ENCODE measurements around the gene GALNT7. TPM values are rescaled to one million over a fixed set of nuclear protein-coding genes. Genes with fewer than 3 reads are reported as not detected.

The GALNT7 gene
- total and polyA plus RNA-seq, 2 of the 13 experiments (the other 11 are each of a cell fraction or from before 2014, with no cell fraction given), result 0.08 to 0.13 TPM

DNA sequence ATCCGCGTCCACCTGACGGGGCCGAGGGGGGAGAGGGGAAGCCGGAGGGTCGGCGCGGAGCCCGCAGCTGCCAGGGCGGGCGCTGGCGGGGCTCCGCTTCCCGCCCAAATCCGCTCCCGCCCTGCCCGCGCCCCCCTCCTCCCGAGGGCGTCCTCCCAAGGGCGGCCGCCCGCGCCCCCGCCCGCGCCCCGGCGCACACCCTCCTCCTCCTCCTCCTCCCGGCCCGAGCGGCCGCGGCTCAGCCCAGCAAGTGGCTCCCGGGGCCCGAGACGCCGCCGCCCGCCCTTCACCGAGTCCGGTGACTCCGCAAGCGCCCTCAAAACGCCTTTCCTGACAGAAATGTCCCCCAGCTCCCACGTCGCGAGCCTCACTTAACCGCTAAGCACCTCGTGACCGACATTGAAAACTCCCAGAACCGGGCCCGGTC, 165.1 kb downstream of the GALNT7 start:
- Histone ChIP-seq H3K4me2 (ENCODE audit: low read depth, low read length) (peak overlapping the region; percentile 93), H3K27me3 (ENCODE audit: control insufficient read depth in 1 of 2, insufficient read depth in 2 of 2, low read length in 2 of 2) (no peaks in the 10 kb centered on the region; a peak in 2 of 5 replicates), H3K9ac (ENCODE audit: insufficient read depth, low read depth, low read length) (peak overlapping the region; percentile 98), H3K4me1 (ENCODE audit: insufficient read depth, low read length) (peaks cover 23% of the 10 kb centered on the region), H3K9me3 (ENCODE audit: low read length) (no peaks in the 10 kb centered on the region), H3K79me2 (ENCODE audit: insufficient read depth, low read length) (peaks cover 20% of the 10 kb centered on the region), H2AFZ (ENCODE audit: low read length) (no peak overlapping the region), H3K4me3 (replicated peaks in 1 of 3; ENCODE audit: insufficient read depth in 1 of 3, low read depth in 2 of 3, low read length in 3 of 3) (peak overlapping the region; percentile 91 to 95 (median 92)), H3K27ac (ENCODE audit: extremely low read length, insufficient read depth, low read length) (peak overlapping the region; percentile 97), H4K20me1 (ENCODE audit: insufficient read depth, low read length) (peaks cover 3% of the 10 kb centered on the region; the same call in 1 of the 2 replicates), H3K36me3 (replicated peaks in 1 of 2; ENCODE audit: control insufficient read depth in 1 of 2, insufficient read depth in 2 of 2, low read length in 2 of 2) (peaks cover 0 to 13% of the 10 kb centered on the region in 2 experiments; a peak in 2 of 5 replicates)
- CTCF ChIA-PET (ENCODE audit: low intra/inter-chr PET ratio, low total read pairs), result no interaction called here
- ATAC-seq (peak; percentile 13), FAIRE-seq (no peak), DNase-seq (ENCODE audit: low spot score) (peak; percentile 2)
- BruUV-seq (replicated peaks), result no TSS peak
- intact Hi-C loops (cut with micrococcal nuclease; ENCODE audit: unreplicated experiment), result loop anchor here (1.0 kb wide), 1 partner anchor 37 kb away; the partner anchor contains the start of gene SAP30
- in situ Hi-C loops (cut with HindIII; ENCODE audit: extremely low pct_ligation_motif_present, low pct_unique_long_range_greater_than_20kb), result loop anchor here (5.0 kb wide), 1 partner anchor 39 kb away; the partner anchor contains the start of gene SAP30
- TF ChIP-seq ZNF703 (CRISPR knock-in tag; IDR thresholded peaks at IDR 0.05; ENCODE audit: borderline replicate concordance) (0 out of 2 replicates have a peak, but pooled peaks have one; percentile 28), KDM1A (CRISPR knock-in tag; IDR thresholded peaks at IDR 0.05) (no peak), ZNF772 (CRISPR knock-in tag; IDR thresholded peaks at IDR 0.05) (0 out of 2 replicates have a peak, but pooled peaks have one; percentile 86), ZNF263 (CRISPR knock-in tag; IDR thresholded peaks at IDR 0.05) (peak; percentile 92), ZNF138 (CRISPR knock-in tag; IDR thresholded peaks at IDR 0.05; ENCODE audit: low read depth) (0 out of 2 replicates have a peak, but pooled peaks have one; percentile 50), YY1 (IDR thresholded peaks at IDR 0.05; ENCODE audit: insufficient read depth, insufficient replicate concordance, low read depth, low read length) (peak; percentile 7), ZNF792 (CRISPR knock-in tag; IDR thresholded peaks at IDR 0.05) (no peak), EED (CRISPR knock-in tag; IDR thresholded peaks at IDR 0.05) (peak; percentile 82), YEATS4 (CRISPR knock-in tag; IDR thresholded peaks at IDR 0.05; ENCODE audit: borderline replicate concordance) (no peak), PHF20 (CRISPR knock-in tag; IDR thresholded peaks at IDR 0.05) (0 out of 2 replicates have a peak, but pooled peaks have one; percentile 5), MAZ (IDR thresholded peaks at IDR 0.05; ENCODE audit: borderline replicate concordance, low read depth, low read length) (no peak), MAZ (CRISPR knock-in tag; IDR thresholded peaks at IDR 0.05; ENCODE audit: low read depth) (0 out of 2 replicates have a peak, but pooled peaks have one; percentile 48), ZNF33B (CRISPR knock-in tag; IDR thresholded peaks at IDR 0.05) (no peak), HDAC2 (CRISPR knock-in tag; IDR thresholded peaks at IDR 0.05) (no peak), PAX8 (CRISPR knock-in tag; IDR thresholded peaks at IDR 0.05; ENCODE audit: borderline replicate concordance) (0 out of 2 replicates have a peak, but pooled peaks have one; percentile 39), ZSCAN31 (CRISPR knock-in tag; IDR thresholded peaks at IDR 0.05; ENCODE audit: low read depth) (peak; percentile 95; the same call in 1 of the 2 replicates), NKX3-1 (CRISPR knock-in tag; IDR thresholded peaks at IDR 0.05) (peak; percentile 5; the same call in 1 of the 2 replicates), SRY (CRISPR knock-in tag; IDR thresholded peaks at IDR 0.05) (0 out of 2 replicates have a peak, but pooled peaks have one; percentile 8), TAF15 (IDR thresholded peaks at IDR 0.05; ENCODE audit: low read depth, low read length, poor library complexity, severe bottlenecking) (peak; percentile 27), ZNF337 (CRISPR knock-in tag; IDR thresholded peaks at IDR 0.05; ENCODE audit: borderline replicate concordance, low read depth) (no peak), ZNF674 (CRISPR knock-in tag; IDR thresholded peaks at IDR 0.05; ENCODE audit: low read depth) (peak; percentile 64; the same call in 1 of the 2 replicates), ZC3H13 (CRISPR knock-in tag; IDR thresholded peaks at IDR 0.05) (0 out of 2 replicates have a peak, but pooled peaks have one; percentile 3), AGO1 (IDR thresholded peaks at IDR 0.05; ENCODE audit: low read depth, low read length, poor library complexity, severe bottlenecking) (no peak)
- TF ChIP-seq, protein P1, sequence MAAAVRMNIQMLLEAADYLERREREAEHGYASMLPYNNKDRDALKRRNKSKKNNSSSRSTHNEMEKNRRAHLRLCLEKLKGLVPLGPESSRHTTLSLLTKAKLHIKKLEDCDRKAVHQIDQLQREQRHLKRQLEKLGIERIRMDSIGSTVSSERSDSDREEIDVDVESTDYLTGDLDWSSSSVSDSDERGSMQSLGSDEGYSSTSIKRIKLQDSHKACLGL (CRISPR knock-in tag; IDR thresholded peaks at IDR 0.05), result 0 out of 2 replicates have a peak, but pooled peaks have one; percentile 38
- TF ChIP-seq, protein P2, sequence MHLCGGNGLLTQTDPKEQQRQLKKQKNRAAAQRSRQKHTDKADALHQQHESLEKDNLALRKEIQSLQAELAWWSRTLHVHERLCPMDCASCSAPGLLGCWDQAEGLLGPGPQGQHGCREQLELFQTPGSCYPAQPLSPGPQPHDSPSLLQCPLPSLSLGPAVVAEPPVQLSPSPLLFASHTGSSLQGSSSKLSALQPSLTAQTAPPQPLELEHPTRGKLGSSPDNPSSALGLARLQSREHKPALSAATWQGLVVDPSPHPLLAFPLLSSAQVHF (CRISPR knock-in tag; IDR thresholded peaks at IDR 0.05), result peak; percentile 9
- no CpG with 5 or more reads among the region's 53 CpGs for WGBS (ENCODE audit: low lambda C conversion rate)
- POLR2A ChIA-PET, result interaction anchor here (1.0 to 3.4 kb wide), 7 partner anchors 9 to 42 kb away, joined by 3 to 109 read pairs (median 4); partner anchors contain the start of gene SAP30

Data from HepG2 (cell line).